ENCODE measurements around the gene FAM3D.

- no peak for TF ChIP-seq POLR2AphosphoS5 (IDR thresholded peaks at IDR 0.05)
- no peak for TF ChIP-seq CTCF (IDR thresholded peaks at IDR 0.05)
These were observed 31.7 kb upstream of the FAM3D start for GRCh38 chr3:58698246-58698645.
